GM12873 (cell line): ENCODE measurements around the gene CCNJL.

ENCODE experiments used
- CTCF ChIP-seq: IDR thresholded peaks from 2 replicates; pipeline ENCODE4 v1.5.1; 2012; ENCODE audit warnings: low read depth, mild to moderate bottlenecking, moderate library complexity, low read length, control low read depth; ENCODE audit not compliant: insufficient read depth; ENCODE audit errors: missing control alignments

Gene CCNJL

GRCh38 chr5:160280384-160281095 is 31.8 kb downstream of the CCNJL start:
- no peak for TF ChIP-seq CTCF

- no peak for TF ChIP-seq CTCF
Observed at GRCh38 chr5:160278343-160278742, 34.0 kb downstream of the CCNJL start.

- TF ChIP-seq CTCF: no peak
Observed at GRCh38 chr5:160274483-160274931, 37.9 kb downstream of the CCNJL start.

GRCh38 chr5:160272889-160273288 is 39.5 kb downstream of the CCNJL start:
- no peak for TF ChIP-seq CTCF

GRCh38 chr5:160272264-160272663 is 40.1 kb downstream of the CCNJL start:
- TF ChIP-seq CTCF: no peak

GRCh38 chr5:160271836-160272235 is 40.5 kb downstream of the CCNJL start:
- no peak for TF ChIP-seq CTCF

GRCh38 chr5:160271396-160271795 is 41.0 kb downstream of the CCNJL start:
- TF ChIP-seq CTCF: no peak
